Limb (tissue), 2 donors: ENCODE data around the gene VCAM1.
"Not testable (repeated sequence)": the region's sequence is repeated elsewhere in the genome, so short reads cannot be mapped to it uniquely, and the experiment has no call there.

Experiments
- DNase-seq, 2 donors: peaks; one replicate each; pipeline ENCODE4 v3.0.0-alpha.2; 2016; ENCODE audit errors: extremely low spot score in 2 of 2

The VCAM1 gene

DNA sequence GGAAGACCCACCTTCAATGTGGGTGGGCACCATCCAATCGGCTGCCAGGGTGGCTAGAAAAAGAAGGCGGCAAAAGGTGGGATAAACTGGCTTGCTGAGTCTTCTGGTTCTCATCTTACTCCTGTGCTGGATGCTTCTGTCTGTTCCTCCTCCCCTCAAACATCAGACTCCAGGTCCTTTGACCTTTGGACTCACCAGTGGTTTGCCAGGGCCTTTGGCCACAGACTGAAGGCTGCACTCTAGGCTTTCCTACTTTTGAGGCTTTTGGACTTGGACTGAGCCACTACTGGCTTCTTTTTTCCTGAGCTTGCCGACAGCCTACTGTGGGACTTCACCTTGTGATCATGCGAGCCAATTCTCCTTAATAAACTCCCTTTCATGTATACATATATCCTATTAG is 55.9 kb downstream of the VCAM1 start:
- no peak for DNase-seq

DNA sequence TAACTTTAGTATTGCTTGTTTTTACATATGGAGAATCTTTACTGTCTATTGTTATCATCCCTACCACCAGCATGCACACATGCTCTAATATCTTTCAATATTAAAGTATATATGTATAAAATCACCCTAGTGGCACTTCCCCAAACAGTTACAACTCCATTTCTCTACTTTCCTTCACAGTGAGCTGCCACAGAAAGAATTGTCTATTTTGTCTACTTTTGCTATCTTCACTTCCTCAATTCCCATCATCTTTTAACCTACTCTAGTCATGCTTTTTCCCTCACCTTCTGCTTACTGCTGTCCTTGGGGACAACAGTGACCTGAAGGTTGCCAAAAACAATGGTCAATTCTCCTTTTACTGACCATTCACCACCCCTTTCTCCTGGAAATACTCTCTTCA is 59.2 kb downstream of the VCAM1 start:
- no peak for DNase-seq

DNA sequence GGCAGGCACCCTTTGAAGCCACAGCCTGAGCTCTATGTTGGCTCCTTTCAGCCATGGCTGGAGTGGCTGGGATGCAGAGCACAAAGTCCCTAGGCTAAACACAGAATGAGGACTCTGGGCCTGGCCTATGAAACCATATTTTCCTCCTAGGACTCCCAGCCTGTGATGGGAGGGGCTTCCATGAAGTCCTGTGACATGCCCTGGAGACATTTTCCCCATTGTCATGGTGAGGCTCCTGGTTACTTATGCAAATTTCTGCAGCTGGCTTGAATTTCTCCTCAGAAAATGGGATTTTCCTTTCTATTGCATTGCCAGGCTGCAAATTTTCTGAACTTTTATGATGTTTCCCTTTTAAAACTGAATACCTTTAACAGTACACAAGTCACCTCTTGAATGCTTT is 61.3 kb downstream of the VCAM1 start:
- DNase-seq, result no peak

DNA sequence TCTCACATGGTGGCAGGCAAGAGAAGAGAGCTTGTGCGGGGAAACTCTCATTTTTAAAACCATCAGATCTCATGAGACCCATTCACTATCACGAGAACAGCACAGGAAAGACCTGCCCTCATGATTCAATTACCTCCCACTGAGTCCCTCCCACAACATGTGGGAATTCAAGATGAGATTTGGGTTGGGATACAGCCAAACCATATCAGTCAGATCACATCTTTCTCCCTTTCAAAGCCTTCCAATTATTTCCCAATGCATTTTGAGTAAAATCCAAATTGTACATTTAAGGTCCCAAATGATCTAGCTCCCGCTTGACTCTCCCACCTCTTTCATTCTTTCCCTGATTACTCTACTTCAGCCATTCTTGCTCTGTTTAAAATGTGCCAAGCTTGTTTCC is 62.2 kb downstream of the VCAM1 start:
- not testable (repeated sequence) for DNase-seq

DNA sequence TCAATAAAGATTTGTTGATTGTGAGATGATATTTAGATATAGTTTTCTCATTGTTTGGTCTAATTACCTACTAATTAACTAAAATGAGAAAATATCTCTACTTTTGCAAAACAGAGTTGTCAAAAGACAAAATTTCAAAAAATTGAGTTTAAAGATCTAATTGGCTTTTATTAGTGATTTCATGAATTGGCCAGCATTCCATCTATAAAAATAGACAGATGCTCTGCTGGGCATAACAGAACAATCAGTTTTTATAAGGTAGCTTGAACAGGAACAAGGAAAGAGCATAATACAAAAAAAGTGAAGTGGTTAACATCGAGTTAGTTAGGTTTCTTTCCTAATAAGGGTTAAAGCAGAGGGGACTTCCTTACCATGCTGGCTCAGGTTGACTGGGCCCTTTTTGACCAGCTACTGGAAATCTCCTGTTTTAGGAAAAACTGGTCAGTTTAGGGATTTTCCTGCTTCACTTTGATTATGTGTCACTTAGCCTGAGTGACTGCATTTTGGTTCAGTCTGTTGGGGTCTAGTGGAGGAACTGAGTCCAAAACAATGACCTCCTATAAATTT is 63.0 kb downstream of the VCAM1 start:
- no peak for DNase-seq

DNA sequence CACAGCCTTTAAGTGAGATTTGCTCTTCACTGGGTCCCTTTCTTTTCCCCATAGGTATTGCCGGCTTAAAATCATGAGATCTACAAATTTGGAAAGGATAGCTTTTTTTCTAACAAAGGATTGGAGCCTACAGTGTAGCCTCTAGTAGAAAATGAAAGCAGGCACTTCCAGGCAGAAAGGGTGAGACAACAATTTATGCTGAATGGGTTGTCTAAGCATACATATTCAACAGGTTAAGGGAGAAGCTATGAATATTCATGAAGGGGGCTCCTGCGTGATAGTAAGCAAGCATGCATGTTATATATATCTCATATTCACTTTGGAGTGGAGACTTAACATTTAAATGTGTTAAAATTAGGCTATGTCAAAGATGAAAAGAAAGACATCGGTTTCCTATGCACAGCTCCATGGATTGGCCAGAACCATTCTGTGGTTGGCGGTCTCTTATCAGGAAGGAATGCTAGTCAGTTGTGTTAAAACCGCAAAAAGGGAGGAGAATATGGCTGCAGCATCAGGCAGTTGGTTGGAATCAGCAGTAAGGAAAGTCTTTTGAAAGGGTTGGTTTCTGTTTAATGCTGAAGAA is 66.0 kb downstream of the VCAM1 start:
- no peak for DNase-seq

DNA sequence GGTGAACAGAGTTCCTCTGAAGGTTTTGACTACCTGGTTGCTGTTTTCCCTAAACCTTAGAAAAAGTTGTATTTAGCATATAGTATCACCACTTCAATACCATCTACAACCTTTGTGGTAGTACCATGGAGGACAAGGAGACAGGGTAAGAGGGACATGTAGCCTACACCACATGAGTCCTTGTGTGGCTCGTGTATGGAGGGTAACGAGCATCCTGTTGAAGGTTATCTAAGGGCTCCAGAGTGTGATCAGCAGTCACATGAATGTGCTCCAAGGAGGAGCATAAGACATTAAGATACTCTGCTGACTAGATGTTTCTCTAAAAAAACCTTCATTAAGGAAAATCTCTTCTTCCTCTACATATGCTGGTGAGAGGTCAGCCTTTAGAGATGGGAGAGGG is 67.3 kb downstream of the VCAM1 start:
- DNase-seq, result no peak
